GM19328 (cell line): Measurements from ENCODE around the gene RPL36A.

Source experiments
- ATAC-seq: cut with Tn5 transposase; IDR thresholded peaks from one replicate; pipeline ENCODE4 v1.9.1; 2021; ENCODE audit warnings: mild to moderate bottlenecking, moderate library complexity; ENCODE audit not compliant: unreplicated experiment

RPL36A gene

DNA sequence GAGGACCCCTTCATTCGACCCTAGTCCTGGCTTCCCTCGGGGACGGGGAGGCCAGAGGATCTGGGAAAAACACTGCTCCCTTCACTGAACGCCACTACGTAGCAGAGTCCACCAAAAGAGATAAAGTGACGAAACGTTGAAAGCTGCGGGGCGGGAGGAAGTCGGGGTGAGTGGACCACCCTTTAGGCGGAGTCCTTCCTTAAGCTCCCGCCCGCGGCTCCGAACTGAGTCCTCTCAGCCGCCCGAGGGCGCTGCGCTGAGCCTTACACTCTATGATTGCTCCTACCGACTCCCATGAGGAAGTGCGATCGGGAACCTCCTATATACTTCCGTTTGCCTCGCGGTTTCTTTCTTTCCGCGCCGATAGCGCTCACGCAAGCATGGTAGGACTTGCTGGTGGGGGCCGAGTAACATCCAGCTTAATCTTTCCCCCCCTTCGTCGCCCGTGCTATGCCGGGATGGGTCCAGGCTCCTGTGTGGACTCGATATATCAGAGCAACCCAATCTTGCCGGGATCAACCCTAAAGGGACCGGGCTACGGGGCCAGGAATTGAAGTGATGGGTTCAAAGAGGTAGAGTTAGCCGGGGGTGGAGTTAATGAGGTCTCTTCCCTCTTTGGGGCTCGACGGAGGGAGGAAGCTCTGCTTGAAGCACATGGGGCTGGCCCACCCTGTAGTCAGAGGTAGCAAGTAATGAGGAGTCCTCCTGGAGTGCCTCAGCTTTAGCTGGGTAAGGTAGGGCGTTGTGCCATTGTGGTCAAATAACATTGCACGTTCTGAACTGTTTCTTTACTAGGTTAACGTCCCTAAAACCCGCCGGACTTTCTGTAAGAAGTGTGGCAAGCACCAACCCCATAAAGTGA is at the start of gene RPL36A:
RPL36A (plus strand) TSS at position 348 of the 862 bp plus-strand sequence; CDS start at position 381, 33 bp downstream.
- ATAC-seq, result peak; percentile 80

DNA sequence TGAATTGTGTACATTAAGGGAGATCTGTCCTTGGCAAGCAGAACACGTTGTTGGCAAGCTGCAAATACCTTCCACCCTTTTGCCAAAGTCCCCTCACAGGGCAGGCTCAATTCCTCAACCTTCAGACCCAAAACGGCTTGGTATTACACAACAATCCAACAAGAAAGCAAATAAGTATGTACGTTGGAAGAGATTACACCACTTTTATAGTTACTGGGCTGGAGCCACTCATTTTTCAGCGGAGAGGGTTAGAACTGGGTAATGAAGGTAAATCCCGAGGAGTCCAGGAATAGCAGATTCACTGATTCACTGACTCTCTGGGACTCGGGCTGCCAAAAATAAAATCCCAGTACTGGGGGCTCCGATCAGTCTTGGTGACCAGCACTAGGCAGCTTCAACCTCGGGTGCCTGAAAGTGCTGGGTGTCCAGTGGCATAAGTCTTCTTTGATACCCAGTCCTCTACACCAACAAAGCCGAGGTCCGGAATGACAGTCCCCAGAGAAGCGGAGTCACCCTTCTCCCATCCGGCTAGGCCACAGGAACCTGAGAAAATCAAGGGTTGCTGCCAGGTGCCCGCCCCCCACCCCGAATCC is 42.9 kb upstream of the RPL36A start:
- ATAC-seq, result peak; percentile 5

DNA sequence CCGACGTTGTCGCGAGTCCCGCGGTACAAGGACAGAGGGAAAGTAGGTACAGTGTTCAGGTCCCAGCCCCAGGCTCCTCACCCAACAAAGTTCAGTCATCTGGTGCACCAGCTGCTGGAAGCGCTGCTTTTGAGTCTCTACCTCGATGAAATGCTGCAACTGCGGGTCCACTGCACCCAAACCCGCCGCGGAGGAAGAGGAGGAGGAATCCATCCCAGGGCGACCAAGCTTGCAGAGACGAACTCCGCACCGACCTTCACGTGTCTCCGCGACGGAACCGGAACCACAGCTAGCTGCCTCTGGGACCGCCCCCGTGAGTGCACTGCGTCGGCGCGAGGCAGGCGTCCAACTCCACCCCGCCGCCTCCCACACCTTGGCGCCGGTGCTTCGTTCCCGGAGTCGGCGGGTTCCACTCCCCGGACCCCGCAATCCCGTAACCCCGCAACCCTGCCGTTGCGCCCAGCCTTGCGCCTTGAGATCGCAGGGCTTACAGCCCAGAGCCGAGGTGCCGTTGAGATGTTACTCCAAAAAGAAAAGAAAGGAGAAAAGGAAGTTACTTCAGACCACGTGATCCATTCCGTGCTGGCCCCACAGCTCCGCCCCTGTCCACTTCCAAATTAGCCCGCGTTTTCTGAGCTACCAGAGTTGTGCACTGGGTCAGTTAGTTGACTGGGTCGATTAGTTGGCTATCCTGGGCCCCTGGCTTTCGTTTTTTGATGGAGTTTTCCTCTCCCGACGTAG is 42.2 kb upstream of the RPL36A start, which contains the start of gene TIMM8A:
TIMM8A (minus strand) TSS at position 291 of the 741 bp plus-strand sequence; CDS start at position 213, 78 bp downstream.
- ATAC-seq, result peak; percentile 95

DNA sequence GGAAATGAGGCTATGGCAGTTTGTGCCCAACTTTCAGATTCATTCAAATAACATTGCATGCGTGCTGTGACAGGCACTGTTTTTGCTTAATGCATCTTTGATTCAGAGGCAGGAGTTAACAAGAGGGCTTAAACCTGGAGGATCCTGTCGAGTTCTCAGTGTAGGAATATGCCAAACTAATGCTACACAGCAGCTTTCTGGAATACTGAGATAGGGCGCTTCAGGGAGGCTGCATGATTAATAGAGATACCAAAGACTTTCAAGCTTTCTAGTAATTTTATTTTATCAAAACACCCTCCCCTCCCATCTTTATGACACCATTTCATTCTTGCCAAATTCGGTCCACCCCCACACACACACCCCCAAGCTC is 41.6 kb upstream of the RPL36A start:
- ATAC-seq, result no peak

DNA sequence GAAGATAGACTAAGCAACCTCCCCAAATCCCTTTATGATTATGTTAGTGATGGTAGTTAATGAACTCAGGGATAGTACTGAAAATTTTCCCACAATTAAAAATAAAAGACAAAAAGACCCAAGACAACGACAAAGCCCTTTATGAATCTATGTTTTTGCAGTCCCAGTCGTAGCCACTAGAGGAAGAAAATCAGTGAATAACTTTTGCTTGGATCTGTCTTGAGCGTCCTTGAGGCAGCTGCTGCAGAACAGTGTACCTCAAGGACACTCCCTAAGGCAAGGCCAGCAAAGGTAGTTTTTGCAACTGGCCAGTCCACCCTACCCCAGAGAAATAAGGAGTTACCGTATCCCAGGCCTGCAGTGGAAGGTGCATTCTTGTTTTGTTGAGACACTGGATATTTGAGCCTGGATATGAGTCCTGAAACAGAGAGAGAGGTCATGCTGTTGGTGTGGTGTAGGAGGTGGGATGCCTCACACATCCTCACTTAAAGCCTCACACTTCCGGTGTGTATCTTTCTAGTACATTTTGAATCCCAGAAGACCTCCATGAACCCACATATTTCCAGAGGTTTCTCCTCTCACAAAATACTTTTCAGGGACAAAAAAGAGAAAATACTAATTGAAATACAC is 33.5 kb upstream of the RPL36A start:
- ATAC-seq, result no peak

DNA sequence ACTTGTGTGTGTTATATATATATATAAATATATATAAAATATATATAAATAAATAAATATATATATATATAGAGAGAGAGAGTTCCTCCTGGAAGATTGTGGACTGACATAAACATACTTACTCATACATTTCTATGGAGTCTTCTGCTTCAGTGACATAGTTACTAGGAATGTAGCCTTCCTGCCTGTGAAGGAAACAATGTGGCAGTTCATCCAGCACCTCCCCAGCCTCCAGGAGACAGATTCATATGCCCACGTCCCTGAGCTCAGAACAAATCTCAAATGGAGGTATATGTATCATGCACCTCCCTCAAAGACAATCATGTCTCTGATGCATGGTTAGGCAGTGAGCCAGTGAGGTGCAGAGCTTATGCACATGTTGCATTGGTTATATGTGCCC is 30.8 kb upstream of the RPL36A start:
- no peak for ATAC-seq

DNA sequence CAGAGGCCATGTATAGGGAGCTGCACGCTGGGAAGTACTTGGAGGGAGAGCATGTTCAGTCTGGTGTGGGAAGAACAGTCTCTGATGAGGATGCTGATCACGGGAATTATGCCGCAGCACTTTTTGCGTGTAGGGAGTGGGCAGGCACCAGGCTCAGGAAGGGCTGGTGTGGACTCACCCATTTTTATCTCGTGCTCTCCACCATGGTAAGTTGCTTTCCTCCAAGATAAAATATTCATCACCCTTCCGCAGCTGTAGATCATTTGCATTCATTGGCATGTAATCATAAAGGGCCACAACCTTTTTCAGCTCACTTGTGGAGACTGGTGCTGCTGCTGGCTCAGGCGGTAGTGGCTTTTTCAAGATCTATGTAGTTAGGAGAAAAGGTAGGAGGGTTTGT is 30.4 kb upstream of the RPL36A start:
- no peak for ATAC-seq

DNA sequence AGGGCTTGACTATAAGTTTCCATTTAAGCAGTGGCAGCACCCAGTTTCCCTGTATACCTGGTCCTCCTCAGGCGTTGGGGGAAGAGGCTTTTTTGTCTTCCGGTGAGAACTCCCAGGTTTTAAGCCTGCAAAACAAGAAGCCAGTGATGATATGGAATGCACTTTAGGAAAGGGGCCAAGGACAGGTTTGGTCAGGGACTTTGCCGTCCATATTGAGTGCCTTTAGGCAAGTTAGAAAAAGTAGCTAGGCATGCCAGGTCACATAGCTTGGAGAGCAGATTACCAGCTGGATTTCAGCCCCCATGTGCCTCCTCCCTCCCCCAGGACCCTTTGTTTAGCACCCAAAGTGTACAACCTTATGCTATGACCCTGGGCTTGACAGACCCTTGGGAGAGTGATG is 28.7 kb upstream of the RPL36A start:
- no peak for ATAC-seq

DNA sequence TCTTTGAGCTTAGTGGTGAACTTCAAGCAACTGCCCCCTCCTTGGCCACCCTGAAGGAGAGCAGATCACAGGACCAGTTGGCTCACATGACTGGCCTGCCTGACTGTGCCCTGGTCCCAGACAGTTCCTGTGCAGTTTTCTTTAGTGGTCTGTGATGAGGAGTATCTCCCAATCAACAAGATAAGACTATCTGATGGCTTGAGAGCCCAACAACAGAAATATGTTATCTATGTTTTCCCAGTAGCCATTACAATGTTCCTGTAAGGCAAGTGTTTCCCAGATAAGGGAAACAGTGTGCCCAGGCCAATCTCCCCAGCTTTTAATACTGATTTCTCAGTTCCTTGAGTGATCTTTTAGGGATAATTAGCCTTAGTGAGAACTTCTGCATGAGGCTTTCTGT is 28.1 kb upstream of the RPL36A start:
- ATAC-seq, result no peak

DNA sequence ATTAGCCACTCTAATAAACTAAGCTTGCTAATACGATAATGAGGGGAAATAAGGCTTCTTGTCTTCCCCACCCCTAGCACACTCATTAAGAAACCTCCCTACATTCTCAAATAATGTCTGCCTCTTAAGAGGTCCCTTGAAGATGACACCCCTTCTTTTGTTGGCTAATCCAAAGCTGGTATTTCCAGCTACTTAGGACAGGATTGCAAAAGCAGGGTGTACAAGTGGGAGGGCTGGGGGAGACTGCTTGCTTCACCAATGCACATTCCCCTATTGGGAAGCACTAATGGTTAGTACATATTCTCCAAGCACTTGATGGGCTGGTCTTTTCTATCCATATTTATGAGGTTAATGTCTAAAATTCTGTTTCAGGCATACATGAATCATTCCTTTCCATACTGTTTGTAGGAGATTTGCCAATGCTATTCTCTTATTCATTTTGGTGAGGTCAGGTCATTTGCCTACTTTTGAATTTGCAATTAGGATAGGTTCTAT is 25.5 kb upstream of the RPL36A start:
- ATAC-seq, result no peak

DNA sequence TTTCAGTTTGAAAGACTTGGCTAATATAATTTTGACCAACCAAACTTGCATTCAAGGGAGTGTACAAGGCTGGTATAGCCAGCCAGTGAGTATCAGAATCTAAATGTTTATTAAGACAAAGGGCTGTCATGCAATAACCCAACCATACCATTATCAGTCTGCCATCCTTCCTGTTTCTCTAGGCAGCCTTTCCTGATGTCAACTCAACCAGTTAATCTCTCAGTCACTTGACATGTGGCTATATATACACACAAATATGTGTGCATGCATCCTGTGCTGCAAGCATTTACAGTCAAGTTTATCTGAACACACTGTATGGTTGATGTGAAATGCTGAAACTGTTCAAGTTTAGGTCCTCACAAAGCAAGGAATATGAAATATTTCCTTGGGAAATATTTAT is 22.0 kb upstream of the RPL36A start:
- no peak for ATAC-seq

DNA sequence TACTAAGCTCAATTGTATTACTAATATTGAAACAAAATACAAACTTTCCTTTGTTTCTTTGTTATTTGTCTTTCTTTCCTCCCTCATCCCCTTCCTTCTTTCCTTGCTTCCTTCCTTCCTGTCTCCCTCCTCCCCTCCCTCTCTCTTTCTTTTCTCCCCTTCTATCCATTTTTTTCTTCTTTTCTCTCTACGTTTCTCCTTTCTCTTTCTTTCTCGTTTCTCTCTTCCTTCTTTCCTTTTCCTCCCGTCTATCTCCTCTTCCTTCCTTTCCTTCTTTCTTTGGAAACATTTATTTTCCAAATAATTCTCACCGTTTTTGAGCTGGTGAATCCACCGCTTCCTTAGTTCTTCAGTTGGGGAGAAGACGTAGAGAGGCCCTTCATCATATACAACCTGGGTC is 21.1 kb upstream of the RPL36A start:
- ATAC-seq, result no peak

DNA sequence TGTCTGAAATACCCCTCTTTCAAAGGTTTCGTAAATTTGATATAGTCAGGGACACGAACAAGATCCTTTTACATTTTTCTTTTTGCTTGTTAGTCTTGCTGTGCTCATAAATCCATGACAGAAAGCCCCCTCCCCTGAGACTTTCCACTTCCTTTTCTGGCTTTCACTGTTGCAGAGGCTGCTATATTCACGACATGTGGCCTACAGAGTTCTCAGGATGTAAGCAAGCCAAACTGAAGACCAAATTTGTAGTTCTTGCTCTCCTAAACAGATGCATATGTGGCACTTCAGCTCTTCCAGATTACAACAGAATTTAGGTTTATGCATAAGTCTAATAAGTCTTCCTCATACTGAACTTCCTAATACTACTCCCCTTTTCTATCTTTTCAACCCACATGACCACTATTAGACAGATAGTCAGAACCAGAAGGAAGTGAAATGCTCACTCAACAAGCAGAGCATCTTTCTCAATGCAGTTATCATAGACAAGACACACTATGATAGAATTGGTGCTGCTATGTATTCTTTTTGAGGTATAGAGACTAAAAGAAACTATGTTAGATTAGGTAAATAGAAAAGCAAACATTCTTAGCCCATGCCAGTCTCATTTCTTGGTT is 19.8 kb upstream of the RPL36A start:
- ATAC-seq, result peak; percentile 63

DNA sequence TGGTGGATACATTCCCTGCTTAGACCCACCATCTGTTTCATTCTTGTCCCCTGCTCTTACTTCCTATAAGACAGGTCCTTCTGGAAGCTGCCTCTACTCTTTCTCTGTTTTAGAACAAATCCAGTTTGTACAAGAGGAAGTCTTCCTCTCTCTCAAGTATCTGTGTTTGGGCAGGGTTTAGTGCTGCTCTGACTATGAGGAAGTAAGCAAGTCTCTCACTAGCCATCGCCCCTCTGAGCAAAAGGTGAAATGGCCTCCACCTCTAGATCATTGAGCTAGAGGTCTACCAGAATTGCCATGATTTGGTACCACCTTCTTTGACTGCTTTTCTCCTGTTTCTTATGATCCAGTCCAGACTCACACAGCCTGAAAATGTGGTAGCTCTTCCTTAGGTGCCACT is 13.3 kb upstream of the RPL36A start:
- ATAC-seq, result no peak

DNA sequence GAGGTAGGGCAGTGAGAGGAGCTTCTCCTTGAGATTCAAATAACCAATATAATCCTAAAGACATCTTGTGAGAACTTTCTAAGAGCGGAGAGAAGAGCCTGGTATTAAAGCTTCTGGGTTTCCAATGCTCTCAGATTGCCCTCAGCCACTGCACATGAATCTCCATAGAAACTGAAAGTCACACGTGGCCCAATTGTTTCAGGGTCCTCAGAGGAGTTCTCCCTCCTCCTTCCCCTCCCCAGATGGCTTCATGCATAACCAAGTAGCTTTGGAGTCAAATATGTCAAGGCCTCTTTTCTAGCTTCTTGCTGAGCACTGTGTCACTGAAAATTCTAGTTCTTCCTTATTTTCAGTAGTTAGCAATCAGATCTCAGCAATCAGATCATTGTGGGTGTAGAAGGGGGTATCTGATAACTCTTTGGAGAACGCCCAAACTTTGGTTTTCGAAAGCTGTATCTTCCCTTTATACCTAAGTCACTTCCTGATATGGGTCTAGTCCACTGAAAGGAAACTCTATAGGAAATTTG is 7.1 kb upstream of the RPL36A start:
- ATAC-seq, result peak; percentile 64

DNA sequence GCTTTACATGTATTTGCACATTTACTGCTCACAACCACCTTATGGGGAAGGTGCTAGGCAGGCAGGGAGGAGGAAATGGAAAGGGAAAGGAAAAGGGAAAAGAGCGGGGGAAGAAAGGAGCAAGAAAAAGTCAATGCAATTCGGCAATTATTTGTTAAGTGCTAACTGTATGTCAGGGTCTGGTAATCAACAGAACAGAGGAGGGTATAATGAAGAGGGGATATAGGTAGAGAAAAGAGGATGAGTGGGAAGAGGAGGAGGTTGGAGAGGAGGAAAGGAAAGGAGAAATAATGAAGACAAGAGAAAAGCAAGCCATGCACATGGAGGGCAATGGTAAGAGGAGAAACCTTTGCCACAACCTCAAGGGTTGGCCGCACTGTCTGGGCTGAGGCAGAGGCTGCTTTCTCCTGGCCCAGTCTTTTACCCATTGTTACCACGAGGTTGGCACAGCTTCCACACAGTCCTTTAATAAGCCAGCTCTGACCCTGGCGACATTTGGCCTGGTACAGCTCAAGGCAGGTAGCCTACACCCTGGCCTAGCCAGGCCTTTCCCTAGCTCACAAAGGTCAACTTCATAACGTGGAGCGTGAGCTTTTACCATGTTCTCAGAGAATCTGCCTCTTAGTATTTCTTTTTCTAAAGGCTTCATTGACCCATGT is 5.7 kb upstream of the RPL36A start:
- no peak for ATAC-seq

DNA sequence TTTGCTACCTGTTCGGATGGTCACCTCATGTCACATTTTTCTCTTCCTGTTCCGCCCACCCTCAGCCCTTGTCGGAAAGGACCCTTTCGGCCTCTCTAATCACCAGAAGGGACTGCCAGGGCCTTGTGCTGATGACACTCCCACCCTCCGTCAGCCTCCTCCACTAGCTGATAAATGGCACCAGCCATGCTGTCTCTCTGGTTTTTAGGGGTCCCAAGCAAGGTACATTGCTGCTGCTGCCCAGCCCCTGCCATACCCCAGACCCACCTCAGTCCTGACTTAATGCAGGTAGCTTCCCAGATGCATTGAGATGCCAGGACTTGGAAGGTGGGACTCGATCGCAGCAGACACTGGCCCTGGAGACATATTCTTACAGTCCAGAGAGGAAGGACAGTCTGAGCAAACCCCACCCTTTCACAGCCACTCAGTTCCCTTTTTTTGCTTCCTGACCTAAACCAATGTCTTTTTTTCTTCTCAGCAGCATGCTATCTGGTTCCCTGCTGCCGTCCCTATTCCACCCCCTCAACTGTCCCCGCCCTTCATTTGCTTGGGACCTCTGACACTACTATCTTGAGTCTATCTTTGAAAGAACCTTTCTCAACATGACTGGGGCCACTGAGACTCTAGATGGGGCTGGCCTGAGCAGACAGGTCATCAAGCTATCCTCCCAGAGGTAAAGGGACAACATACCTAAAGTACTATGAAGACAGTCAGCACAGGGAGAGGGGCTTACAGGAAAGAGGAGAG is 4.8 kb upstream of the RPL36A start, which contains the start of gene BTK:
BTK (minus strand) TSS at position 397 of the 747 bp plus-strand sequence. CDS start 10,907 bp downstream, outside the sequence.
- peak; percentile 43 for ATAC-seq

DNA sequence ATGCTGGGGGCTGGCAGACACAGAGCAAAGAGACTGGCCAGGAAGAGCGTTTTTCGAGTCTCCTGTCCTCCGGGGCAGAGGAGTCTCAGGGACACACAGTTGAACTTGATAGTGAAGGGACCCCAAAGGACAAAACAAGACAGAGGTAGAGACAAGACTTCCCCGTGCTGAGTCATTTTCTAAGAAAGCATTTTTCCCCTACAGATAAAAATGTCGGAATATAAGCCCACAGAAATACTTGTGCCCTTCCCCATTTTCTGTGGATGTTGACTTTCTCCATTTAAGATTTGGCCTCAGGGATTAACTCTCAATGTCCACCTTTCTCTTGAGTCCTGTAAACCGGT is 4.3 kb upstream of the RPL36A start:
- ATAC-seq, result no peak

DNA sequence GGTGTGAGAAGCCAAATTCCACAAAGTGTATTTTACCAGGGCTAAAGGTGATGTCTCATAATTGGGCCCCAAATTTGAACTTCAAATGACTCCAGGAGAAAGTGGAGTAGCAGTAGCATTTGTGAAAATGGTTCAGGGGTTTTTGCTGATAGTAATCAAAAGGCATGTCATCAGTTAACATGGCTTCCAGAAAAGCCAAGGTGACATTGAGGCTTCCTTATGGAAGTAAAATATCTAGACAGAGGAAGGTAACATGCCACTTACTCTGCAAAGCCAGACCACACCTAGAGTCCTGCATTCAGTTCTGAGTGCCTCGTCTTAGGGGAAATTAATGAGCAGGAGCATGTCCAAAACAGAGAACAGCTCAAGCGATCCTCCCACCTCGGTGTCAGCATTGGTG is 2.2 kb upstream of the RPL36A start:
- ATAC-seq, result no peak
